Coronary artery (tissue), 2 donors: ENCODE measurements around the gene PKN2.

ENCODE experiments used
- DNase-seq: peaks from one replicate; pipeline ENCODE4 v3.0.0-alpha.2; 2017; ENCODE audit warnings: low spot score
- H3K27ac ChIP-seq, 2 donors: fragments of 200-600 bp; sonication (generic); one replicate each; pipeline ENCODE4 v1.5.1; 2016 to 2019
- H3K4me3 ChIP-seq: fragments of 200-600 bp; sonication (generic); 2 replicates; pipeline ENCODE4 v1.5.1; 2016; ENCODE audit warnings: mild to moderate bottlenecking, moderate library complexity
- TF ChIP-seq, protein P1 (sequence below): fragments of 200-600 bp; sonication (generic); IDR thresholded peaks from one replicate; pipeline ENCODE4 v1.5.1; 2019; ENCODE audit warnings: antibody characterized with exemption

Gene PKN2

DNA sequence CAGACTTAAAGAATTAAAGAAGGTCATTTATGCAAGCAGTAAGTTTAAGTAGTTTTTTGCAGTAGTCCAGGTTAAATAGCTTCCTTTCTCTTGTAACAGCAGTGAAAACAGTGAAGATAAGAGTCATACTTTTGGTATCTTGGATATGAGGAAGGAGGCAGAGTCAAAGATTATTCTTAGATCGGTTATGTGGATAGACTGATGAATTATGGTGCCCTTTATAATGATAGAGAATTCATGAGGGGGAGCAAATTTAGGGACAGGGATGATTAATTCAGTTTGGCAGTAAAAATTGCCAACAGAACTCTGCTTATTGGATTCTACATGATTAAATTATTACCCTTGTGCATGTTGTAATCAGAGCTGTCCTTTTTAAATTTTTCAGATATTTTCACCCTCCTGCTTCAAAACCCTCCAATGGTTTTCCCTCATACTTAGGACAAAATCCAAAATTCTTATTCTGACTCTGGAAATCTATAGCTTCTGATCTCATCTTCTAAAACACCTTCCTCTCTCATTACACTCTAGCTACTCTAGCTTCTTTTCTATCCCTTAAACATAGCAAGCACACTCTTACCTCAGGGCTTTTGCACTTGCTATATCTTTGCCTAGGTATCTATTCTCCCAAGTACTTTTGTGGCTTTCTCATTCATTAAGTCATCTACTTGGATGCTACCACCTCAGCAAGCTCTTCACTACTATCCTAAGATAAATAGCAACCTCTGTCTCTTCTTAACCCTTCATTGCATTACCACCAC lies 79.8 kb downstream of the PKN2 start:
- TF ChIP-seq, protein P1, sequence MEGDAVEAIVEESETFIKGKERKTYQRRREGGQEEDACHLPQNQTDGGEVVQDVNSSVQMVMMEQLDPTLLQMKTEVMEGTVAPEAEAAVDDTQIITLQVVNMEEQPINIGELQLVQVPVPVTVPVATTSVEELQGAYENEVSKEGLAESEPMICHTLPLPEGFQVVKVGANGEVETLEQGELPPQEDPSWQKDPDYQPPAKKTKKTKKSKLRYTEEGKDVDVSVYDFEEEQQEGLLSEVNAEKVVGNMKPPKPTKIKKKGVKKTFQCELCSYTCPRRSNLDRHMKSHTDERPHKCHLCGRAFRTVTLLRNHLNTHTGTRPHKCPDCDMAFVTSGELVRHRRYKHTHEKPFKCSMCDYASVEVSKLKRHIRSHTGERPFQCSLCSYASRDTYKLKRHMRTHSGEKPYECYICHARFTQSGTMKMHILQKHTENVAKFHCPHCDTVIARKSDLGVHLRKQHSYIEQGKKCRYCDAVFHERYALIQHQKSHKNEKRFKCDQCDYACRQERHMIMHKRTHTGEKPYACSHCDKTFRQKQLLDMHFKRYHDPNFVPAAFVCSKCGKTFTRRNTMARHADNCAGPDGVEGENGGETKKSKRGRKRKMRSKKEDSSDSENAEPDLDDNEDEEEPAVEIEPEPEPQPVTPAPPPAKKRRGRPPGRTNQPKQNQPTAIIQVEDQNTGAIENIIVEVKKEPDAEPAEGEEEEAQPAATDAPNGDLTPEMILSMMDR = no peak
- no peak for DNase-seq
- no peak overlapping the region for H3K27ac ChIP-seq
- no peak overlapping the region for H3K4me3 ChIP-seq

DNA sequence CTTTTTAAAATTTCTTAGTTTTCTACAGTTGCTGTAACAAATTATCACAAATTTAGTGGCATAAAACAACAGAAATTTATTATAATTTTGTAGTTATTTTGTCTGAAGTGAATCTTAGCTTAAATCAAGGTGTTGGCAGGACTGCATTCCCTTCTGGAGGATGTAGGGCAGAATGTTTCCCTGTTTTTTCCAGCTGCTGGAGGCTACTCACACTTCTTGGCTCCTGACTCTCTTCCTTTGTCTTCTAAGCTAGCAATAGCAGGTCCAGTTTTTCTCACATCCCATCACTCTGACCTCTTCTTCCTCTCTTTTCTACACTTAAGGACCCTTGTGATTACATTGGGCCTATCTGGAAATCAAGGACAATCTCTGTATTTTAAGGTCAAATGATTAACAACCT lies 84.1 kb downstream of the PKN2 start:
- TF ChIP-seq, protein P1 = no peak
- Histone ChIP-seq H3K4me3 (no peak overlapping the region), H3K27ac (no peak overlapping the region)
- no peak for DNase-seq

DNA sequence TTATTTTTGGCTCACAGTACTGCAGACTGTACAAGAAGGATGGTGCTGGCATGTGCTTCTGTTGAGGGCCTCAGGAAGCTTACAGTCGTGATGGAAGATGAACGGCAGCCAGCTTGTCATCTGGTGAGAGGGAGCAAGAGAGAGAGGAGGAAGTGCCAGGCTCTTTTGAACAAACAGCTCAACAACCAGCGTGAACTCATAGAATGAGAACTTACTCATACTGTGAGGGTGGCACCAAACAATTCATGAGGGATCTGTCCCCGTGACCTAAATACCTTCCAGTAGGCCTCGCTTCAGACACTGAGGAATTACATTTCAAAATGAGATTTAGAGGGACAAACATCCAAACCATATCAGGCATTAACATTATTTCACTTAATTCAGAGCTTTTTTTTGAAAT lies 84.7 kb downstream of the PKN2 start:
- Histone ChIP-seq H3K4me3 (no peak overlapping the region), H3K27ac (no peak overlapping the region)
- no peak for DNase-seq
- TF ChIP-seq, protein P1 = no peak

DNA sequence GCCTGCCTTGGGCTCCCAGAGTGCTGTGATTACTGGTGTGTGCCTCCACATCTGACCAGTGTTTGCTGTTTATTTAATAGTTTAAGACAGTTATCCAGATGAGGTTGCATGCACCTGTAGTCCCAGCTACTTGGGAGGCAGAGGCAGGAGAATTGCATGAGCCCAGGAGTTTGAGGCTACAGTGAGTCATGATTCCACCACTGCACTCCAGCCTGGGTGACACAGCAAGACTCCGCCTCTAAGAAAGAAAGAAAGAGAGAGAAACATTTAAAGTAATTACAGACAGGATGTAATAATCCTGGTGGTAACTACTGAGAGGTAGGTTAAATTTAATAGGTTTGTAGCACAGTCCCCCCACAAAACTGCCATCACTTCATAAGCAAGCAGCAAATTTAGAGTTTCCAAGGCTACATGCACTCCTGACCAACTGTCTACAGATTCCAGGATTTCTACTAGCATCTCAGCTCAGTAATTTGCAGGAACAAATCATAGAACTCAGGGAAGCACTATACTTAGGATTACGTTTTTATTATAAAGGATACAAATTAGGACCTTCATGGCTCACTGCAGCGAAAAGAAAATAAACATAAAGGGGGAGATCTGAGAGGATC lies 89.6 kb downstream of the PKN2 start:
- TF ChIP-seq, protein P1 = no peak
- Histone ChIP-seq H3K27ac (no peak overlapping the region), H3K4me3 (no peak overlapping the region)
- DNase-seq = no peak

DNA sequence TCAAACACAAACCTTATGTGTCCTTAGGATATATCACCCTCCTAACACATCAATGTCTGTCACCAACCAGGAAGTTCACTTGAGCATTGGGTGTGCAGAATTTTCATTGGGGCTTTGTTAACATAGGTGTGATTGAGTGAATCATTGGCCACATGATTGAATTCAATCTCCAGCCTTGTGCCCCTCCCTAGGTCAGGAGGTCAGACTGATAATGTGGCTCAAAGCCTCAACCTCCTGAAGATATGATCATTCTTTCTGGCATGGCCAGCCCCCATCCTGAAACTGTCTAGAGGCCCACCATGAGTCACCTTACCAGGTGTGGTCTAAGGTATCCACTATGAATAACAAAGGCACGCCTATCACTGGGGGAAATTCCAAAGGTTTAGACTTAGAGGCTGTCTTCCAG lies 90.1 kb downstream of the PKN2 start:
- H3K27ac ChIP-seq = no peak overlapping the region
- no peak for DNase-seq
- TF ChIP-seq, protein P1 = no peak
- no peak overlapping the region for H3K4me3 ChIP-seq

DNA sequence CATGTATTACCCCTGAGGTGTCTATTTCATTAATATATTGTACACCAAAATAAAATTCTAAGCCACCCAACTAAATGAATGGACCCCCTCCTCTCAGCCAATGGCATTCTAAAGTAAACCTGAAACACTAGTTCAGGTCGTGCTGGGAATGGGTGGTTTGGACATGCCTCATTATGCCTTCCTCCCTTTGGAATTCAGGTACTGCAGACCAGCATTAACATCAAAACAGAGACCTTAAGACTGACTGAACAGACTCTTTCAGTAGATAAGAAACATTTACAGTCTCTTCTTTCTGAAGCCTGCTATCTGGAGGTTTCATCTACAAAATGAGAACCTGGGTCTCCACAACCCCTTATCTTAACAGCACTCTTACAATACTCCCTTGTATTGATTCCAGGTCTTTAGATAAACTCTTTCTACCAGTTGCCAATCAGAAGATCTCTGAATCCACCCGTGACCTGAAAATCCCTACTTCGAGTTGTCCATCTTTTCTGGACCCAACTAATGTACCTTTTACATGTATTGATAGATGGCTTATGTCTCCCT lies 93.6 kb downstream of the PKN2 start:
- DNase-seq = no peak
- no peak overlapping the region for H3K27ac ChIP-seq
- TF ChIP-seq, protein P1 = no peak

DNA sequence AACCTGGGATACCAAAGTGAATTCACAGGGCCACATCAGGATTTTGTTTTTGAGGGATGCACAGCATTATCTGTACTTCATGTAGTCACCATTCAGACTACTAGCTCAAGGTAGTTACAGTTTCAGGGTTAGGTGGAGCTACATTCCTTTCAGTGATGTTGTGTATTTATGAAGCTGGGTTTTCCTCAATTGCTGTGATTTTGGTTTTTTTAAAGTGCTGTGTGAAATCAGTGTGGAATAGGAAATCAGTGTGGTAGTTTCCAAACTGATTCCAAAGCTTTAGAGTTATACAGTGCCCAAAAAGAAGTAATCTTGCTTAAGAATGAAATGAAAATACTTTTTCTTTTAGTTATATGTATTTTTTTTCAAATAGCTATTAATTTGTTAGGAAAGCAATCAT lies 95.8 kb downstream of the PKN2 start:
- no peak overlapping the region for H3K4me3 ChIP-seq
- TF ChIP-seq, protein P1 = no peak
- no peak overlapping the region for H3K27ac ChIP-seq
- no peak for DNase-seq

More for the DNA sequence above, 93.6 kb downstream of the PKN2 start:
- no peak overlapping the region for H3K4me3 ChIP-seq
